ENCODE results near the gene CACNB4.
"Not testable (repeated sequence)": the region's sequence is repeated elsewhere in the genome, so short reads cannot be mapped to it uniquely, and the experiment has no call there.

CACNB4 gene

DNA sequence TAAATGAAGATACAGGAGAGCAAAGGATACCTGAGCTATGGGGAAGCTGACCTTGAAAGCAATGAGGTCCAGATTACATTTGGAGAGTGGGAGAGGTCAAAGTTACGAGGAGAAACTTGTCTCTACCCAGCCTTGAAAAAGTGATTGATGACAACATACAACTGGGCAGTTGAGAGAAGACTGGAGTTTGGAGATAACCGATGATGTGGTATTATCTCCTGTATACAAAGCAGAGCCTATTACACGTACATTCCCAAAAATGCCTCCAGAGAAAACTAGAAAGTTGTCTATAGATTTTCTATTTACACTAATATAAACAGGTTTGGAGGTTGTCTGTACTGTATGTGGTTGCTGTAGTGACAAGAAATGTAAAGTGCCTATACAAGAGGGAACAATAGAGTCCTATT lies 299.0 kb downstream of the CACNB4 start:
- H3K4me3 ChIP-seq (ENCODE audit: low read length in 2 of 2): no peak overlapping the region
- H3K4me1 ChIP-seq (ENCODE audit: control insufficient read depth, insufficient read depth, low read length): no peaks in the 10 kb centered on the region
- no peaks in the 10 kb centered on the region for H3K9me3 ChIP-seq (ENCODE audit: control insufficient read depth in 2 of 2, low read length in 2 of 2)
- H3K27ac ChIP-seq (ENCODE audit: low read length): no peak overlapping the region
- H3K9ac ChIP-seq (ENCODE audit: low read length in 2 of 2): no peak overlapping the region
- H3K27me3 ChIP-seq (ENCODE audit: control insufficient read depth in 1 of 2, insufficient read depth in 2 of 2, low read length in 2 of 2): no peaks in the 10 kb centered on the region
- H3K36me3 ChIP-seq (ENCODE audit: control insufficient read depth in 2 of 2, insufficient read depth in 2 of 2, low read length in 2 of 2): peaks cover 3 to 5% of the 10 kb centered on the region in 2 donors

GRCh38 chr2:151796774-151797173 lies 302.1 kb downstream of the CACNB4 start:
- no peak overlapping the region for H3K27ac ChIP-seq (ENCODE audit: low read length)
- H3K27me3 ChIP-seq (ENCODE audit: control insufficient read depth in 1 of 2, insufficient read depth in 2 of 2, low read length in 2 of 2): no peaks in the 10 kb centered on the region
- no peaks in the 10 kb centered on the region for H3K4me1 ChIP-seq (ENCODE audit: control insufficient read depth, insufficient read depth, low read length)

DNA sequence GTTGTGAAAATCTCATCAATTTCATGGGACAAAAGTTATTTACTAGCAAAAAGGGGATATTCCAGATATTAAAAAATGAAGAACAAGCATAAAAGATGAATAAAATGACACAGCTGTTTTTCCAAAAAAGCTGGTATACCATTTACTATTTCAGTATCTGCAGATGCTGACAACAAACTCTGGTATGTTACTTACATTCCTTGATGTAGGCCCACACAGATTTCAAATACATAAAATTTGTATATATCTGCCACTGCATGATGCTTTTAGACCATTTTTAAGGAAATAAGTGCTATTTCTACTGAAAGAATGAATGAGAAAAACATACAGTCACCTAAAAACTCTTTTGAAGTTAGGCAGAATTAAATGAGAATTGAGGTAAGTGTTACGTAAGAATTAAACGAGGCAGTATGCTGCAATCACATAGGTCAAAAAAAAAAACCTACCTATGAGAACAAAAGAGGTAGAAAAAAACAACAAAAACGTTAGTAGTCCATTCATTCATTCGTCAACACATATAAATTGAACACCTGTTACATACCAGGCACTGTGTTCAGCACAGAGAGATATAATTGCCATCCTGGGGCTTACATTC lies 303.1 kb downstream of the CACNB4 start:
- Histone ChIP-seq H3K9ac (ENCODE audit: low read length in 2 of 2) (no peak overlapping the region), H3K4me1 (ENCODE audit: control insufficient read depth, insufficient read depth, low read length) (no peaks in the 10 kb centered on the region), H3K36me3 (ENCODE audit: control insufficient read depth in 2 of 2, insufficient read depth in 2 of 2, low read length in 2 of 2) (no peaks in the 10 kb centered on the region), H3K27ac (ENCODE audit: low read length) (no peak overlapping the region), H3K9me3 (ENCODE audit: control insufficient read depth in 2 of 2, low read length in 2 of 2) (no peaks in the 10 kb centered on the region), H3K4me3 (ENCODE audit: low read length in 2 of 2) (no peak overlapping the region), H3K27me3 (ENCODE audit: control insufficient read depth in 1 of 2, insufficient read depth in 2 of 2, low read length in 2 of 2) (no peaks in the 10 kb centered on the region)

More at GRCh38 chr2:151796774-151797173, 302.1 kb downstream of the CACNB4 start:
- Histone ChIP-seq H3K9me3 (ENCODE audit: control insufficient read depth in 2 of 2, low read length in 2 of 2) (no peaks in the 10 kb centered on the region), H3K9ac (ENCODE audit: low read length in 2 of 2) (no peak overlapping the region), H3K36me3 (ENCODE audit: control insufficient read depth in 2 of 2, insufficient read depth in 2 of 2, low read length in 2 of 2) (no peaks in the 10 kb centered on the region), H3K4me3 (ENCODE audit: low read length in 2 of 2) (no peak overlapping the region)

- not testable (repeated sequence) for H3K4me3 ChIP-seq (ENCODE audit: low read length in 2 of 2); H3K9me3 ChIP-seq (ENCODE audit: control insufficient read depth in 2 of 2, low read length in 2 of 2); H3K4me1 ChIP-seq (ENCODE audit: control insufficient read depth, insufficient read depth, low read length); H3K36me3 ChIP-seq (ENCODE audit: control insufficient read depth in 2 of 2, insufficient read depth in 2 of 2, low read length in 2 of 2); H3K27ac ChIP-seq (ENCODE audit: low read length); H3K27me3 ChIP-seq (ENCODE audit: control insufficient read depth in 1 of 2, insufficient read depth in 2 of 2, low read length in 2 of 2); H3K9ac ChIP-seq (ENCODE audit: low read length in 2 of 2)
These were observed 304.4 kb downstream of the CACNB4 start for GRCh38 chr2:151794422-151794821.

DNA sequence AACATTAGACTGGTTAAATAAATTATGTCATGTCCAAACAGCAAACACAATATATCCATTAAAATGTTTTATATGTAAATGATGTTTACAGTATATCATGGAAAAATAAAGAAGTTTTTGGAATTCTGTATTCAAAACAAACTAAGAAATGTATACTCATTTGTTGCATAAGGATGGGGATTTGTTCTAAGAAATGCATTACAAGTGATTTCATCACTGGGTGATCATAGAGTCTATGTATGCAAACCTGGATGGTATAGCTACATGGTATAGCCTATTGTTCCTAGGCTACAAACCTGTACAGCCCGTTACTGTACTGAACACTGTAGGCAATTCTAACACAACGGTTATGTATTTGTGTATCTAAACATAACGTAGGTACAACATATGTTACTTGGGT lies 305.7 kb downstream of the CACNB4 start:
- Histone ChIP-seq H3K9me3 (ENCODE audit: control insufficient read depth in 2 of 2, low read length in 2 of 2) (no peaks in the 10 kb centered on the region), H3K36me3 (ENCODE audit: control insufficient read depth in 2 of 2, insufficient read depth in 2 of 2, low read length in 2 of 2) (no peaks in the 10 kb centered on the region), H3K27ac (ENCODE audit: low read length) (no peak overlapping the region), H3K9ac (ENCODE audit: low read length in 2 of 2) (no peak overlapping the region), H3K27me3 (ENCODE audit: control insufficient read depth in 1 of 2, insufficient read depth in 2 of 2, low read length in 2 of 2) (no peaks in the 10 kb centered on the region), H3K4me1 (ENCODE audit: control insufficient read depth, insufficient read depth, low read length) (no peaks in the 10 kb centered on the region), H3K4me3 (ENCODE audit: low read length in 2 of 2) (no peak overlapping the region)

- Histone ChIP-seq H3K36me3 (ENCODE audit: control insufficient read depth in 2 of 2, insufficient read depth in 2 of 2, low read length in 2 of 2) (no peaks in the 10 kb centered on the region), H3K4me3 (ENCODE audit: low read length in 2 of 2) (no peak overlapping the region), H3K27me3 (ENCODE audit: control insufficient read depth in 1 of 2, insufficient read depth in 2 of 2, low read length in 2 of 2) (no peaks in the 10 kb centered on the region), H3K9ac (ENCODE audit: low read length in 2 of 2) (no peak overlapping the region), H3K27ac (ENCODE audit: low read length) (no peak overlapping the region), H3K9me3 (ENCODE audit: control insufficient read depth in 2 of 2, low read length in 2 of 2) (no peaks in the 10 kb centered on the region), H3K4me1 (ENCODE audit: control insufficient read depth, insufficient read depth, low read length) (no peaks in the 10 kb centered on the region)
These were observed 306.3 kb downstream of the CACNB4 start for GRCh38 chr2:151792589-151792988.

- Histone ChIP-seq H3K4me1 (ENCODE audit: control insufficient read depth, insufficient read depth, low read length) (no peaks in the 10 kb centered on the region), H3K27me3 (ENCODE audit: control insufficient read depth in 1 of 2, insufficient read depth in 2 of 2, low read length in 2 of 2) (no peaks in the 10 kb centered on the region), H3K9ac (ENCODE audit: low read length in 2 of 2) (no peak overlapping the region), H3K4me3 (ENCODE audit: low read length in 2 of 2) (no peak overlapping the region), H3K36me3 (ENCODE audit: control insufficient read depth in 2 of 2, insufficient read depth in 2 of 2, low read length in 2 of 2) (no peaks in the 10 kb centered on the region), H3K27ac (ENCODE audit: low read length) (no peak overlapping the region), H3K9me3 (ENCODE audit: control insufficient read depth in 2 of 2, low read length in 2 of 2) (no peaks in the 10 kb centered on the region)
These were observed 307.3 kb downstream of the CACNB4 start for GRCh38 chr2:151791545-151791944.

GRCh38 chr2:151790689-151791088 lies 308.2 kb downstream of the CACNB4 start:
- no peaks in the 10 kb centered on the region for H3K4me1 ChIP-seq (ENCODE audit: control insufficient read depth, insufficient read depth, low read length)
- H3K36me3 ChIP-seq (ENCODE audit: control insufficient read depth in 2 of 2, insufficient read depth in 2 of 2, low read length in 2 of 2): no peaks in the 10 kb centered on the region
- no peaks in the 10 kb centered on the region for H3K27me3 ChIP-seq (ENCODE audit: control insufficient read depth in 1 of 2, insufficient read depth in 2 of 2, low read length in 2 of 2)
- H3K9ac ChIP-seq (ENCODE audit: low read length in 2 of 2): no peak overlapping the region
- H3K9me3 ChIP-seq (ENCODE audit: control insufficient read depth in 2 of 2, low read length in 2 of 2): no peaks in the 10 kb centered on the region
- no peak overlapping the region for H3K4me3 ChIP-seq (ENCODE audit: low read length in 2 of 2)
- H3K27ac ChIP-seq (ENCODE audit: low read length): no peak overlapping the region

DNA sequence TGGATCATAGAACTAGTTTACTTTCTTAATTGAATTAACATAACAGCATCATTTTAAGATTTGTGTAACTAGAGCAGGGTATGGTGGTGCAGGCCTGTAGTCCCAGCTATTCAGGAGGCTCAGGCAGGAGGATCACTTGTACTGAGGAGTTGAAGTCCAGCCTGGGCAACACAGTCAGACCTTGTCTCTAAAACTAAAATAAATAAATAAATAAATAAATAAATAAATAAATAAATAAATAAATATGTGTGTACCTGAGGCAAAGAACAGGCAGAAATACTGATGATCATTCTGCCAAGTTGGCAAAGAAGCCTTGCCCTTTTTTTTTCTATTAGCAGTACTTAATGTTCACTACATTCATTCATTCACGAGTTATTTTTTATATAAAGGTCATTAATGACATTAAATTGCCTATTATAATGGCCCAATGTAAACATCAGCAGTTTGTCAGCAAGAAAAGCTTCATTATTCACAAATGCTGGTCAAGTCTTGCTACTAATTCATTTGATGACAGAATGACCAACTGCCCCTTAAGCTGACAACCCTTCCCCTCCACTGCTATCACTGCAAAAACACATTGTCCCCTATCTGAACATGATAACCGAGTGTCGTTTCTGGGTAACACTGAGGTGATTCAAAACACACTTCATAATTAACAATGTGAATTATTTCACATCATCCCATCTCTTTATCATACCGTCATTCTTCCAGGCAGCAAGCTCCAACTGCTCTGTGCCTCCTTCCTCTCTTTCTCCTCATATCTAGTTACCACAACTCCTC lies 309.6 kb downstream of the CACNB4 start:
- Histone ChIP-seq H3K27me3 (ENCODE audit: control insufficient read depth in 1 of 2, insufficient read depth in 2 of 2, low read length in 2 of 2) (no peaks in the 10 kb centered on the region), H3K9me3 (ENCODE audit: control insufficient read depth in 2 of 2, low read length in 2 of 2) (no peaks in the 10 kb centered on the region), H3K36me3 (ENCODE audit: control insufficient read depth in 2 of 2, insufficient read depth in 2 of 2, low read length in 2 of 2) (peaks cover 6 to 7% of the 10 kb centered on the region in 2 donors), H3K4me3 (ENCODE audit: low read length in 2 of 2) (no peak overlapping the region), H3K4me1 (ENCODE audit: control insufficient read depth, insufficient read depth, low read length) (no peaks in the 10 kb centered on the region), H3K27ac (ENCODE audit: low read length) (no peak overlapping the region), H3K9ac (ENCODE audit: low read length in 2 of 2) (no peak overlapping the region)

DNA sequence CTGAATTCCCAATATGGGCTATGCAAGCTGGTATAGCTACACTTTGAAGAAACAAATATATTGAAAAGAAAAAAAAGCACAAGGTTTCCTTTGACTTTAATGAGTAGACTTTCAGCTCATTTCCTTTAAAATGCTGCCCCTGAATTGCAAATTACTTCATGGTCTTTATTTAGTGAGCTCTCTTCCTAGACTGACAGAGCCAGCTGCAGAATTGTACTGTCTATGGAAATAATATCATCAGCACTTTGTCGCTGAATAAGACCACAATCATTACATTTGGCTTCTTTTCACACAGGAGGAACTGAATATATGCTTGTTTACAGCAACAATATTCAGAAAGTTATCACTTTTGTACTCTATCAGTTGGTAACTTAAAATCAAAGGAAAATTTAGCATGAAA lies 312.4 kb downstream of the CACNB4 start:
- Histone ChIP-seq H3K27me3 (ENCODE audit: control insufficient read depth in 1 of 2, insufficient read depth in 2 of 2, low read length in 2 of 2) (no peaks in the 10 kb centered on the region), H3K4me1 (ENCODE audit: control insufficient read depth, insufficient read depth, low read length) (no peaks in the 10 kb centered on the region), H3K36me3 (ENCODE audit: control insufficient read depth in 2 of 2, insufficient read depth in 2 of 2, low read length in 2 of 2) (peaks cover 8 to 10% of the 10 kb centered on the region in 2 donors), H3K4me3 (ENCODE audit: low read length in 2 of 2) (no peak overlapping the region), H3K9me3 (ENCODE audit: control insufficient read depth in 2 of 2, low read length in 2 of 2) (no peaks in the 10 kb centered on the region), H3K27ac (ENCODE audit: low read length) (no peak overlapping the region), H3K9ac (ENCODE audit: low read length in 2 of 2) (no peak overlapping the region)

GRCh38 chr2:151786077-151786476 lies 312.8 kb downstream of the CACNB4 start:
- Histone ChIP-seq H3K4me3 (ENCODE audit: low read length in 2 of 2) (no peak overlapping the region), H3K27me3 (ENCODE audit: control insufficient read depth in 1 of 2, insufficient read depth in 2 of 2, low read length in 2 of 2) (no peaks in the 10 kb centered on the region), H3K27ac (ENCODE audit: low read length) (no peak overlapping the region), H3K9me3 (ENCODE audit: control insufficient read depth in 2 of 2, low read length in 2 of 2) (no peaks in the 10 kb centered on the region), H3K9ac (ENCODE audit: low read length in 2 of 2) (no peak overlapping the region), H3K36me3 (ENCODE audit: control insufficient read depth in 2 of 2, insufficient read depth in 2 of 2, low read length in 2 of 2) (peaks cover 10 to 12% of the 10 kb centered on the region in 2 donors), H3K4me1 (ENCODE audit: control insufficient read depth, insufficient read depth, low read length) (no peaks in the 10 kb centered on the region)
